HG03457 (cell line): ENCODE data around the gene ULBP2.
"Not testable (repeated sequence)": the region's sequence is repeated elsewhere in the genome, so short reads cannot be mapped to it uniquely, and the experiment has no call there.

ENCODE experiments used
- ATAC-seq: cut with Tn5 transposase; IDR thresholded peaks from one replicate; pipeline ENCODE4 v1.9.1; 2021; ENCODE audit warnings: moderate number of reproducible peaks; ENCODE audit not compliant: unreplicated experiment

ULBP2 gene

DNA sequence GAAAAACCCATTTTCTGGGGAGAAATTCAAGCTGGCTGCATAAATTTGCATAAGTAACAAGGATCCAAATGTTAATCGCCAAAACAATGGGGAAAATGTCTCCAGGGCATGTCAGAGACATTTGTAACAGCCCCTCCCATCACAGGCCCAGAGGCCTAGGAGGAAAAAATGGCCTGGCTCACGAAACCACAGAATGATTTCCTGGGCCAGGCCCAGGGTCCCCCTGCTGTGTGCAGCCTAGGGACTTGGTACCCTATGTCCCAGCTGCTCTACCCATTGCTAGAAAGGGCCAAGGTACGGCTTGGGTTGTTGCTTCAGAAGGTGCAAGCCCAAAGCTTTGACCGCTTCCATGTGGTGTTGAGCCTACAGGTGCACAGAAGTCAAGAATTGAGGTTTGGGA, 33.3 kb upstream of the ULBP2 start:
- ATAC-seq = not testable (repeated sequence)

GRCh38 chr6:149909701-149910470, 31.9 kb upstream of the ULBP2 start:
- no peak for ATAC-seq

DNA sequence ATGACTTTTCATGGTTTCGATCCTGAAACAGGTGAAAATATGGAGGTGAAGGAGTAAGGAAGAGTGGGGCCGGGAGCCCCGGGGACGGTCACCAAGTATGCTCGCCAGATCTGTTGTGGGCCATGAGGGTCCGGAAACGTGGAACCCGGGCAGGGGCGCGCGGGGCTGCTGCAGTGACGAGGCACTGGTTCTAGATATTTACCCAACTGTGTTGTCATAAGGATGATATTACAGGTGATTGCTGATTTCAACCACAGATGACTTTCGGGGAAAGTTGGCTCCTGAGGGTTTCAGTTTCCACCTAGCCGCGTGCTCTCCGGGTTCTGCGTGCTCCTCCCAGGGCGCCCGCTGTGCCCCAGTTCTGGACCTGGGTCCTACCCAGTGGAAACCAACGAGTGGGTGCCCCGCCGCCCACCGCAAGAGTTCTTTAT, 31.1 kb upstream of the ULBP2 start:
- no peak for ATAC-seq

DNA sequence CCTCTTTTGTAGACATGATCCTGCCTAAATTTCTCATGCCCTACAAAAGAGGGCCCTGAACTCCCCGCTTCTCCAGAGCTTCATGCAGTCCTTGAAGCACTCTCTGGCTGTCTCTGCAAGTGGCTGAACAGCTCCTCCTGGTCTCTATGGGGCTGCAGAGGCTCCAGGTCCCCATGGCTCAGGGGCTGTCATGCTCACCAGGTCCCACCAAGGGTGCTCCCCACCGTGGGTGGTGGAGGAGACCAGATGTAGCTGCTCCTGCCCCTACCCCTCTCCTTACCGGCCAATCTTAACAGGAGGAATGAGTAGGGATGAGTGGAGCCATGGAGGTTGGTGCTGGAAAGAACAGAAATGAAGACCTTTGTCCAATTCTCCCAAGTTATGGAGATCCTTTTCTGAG, 29.1 kb upstream of the ULBP2 start:
- ATAC-seq = not testable (repeated sequence)

DNA sequence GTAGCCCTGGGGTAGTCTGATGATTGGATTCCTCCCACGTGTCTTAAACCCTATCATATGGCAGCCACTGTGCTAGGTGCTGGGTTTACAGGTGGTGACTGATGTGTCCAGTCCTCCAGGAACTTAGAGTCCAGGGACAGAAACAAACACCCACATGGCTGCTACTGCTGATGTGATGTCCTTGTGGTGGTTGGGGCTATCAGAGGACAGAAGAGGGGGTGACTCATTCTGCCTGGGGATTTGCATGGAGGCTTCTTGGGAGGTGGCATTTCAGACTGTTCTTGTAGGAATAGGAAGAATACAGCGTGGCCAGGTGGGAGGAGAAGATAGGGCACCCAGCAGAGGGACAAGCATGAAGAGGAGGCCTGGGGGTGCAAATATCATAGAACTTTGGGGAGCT, 28.7 kb upstream of the ULBP2 start:
- ATAC-seq = no peak

DNA sequence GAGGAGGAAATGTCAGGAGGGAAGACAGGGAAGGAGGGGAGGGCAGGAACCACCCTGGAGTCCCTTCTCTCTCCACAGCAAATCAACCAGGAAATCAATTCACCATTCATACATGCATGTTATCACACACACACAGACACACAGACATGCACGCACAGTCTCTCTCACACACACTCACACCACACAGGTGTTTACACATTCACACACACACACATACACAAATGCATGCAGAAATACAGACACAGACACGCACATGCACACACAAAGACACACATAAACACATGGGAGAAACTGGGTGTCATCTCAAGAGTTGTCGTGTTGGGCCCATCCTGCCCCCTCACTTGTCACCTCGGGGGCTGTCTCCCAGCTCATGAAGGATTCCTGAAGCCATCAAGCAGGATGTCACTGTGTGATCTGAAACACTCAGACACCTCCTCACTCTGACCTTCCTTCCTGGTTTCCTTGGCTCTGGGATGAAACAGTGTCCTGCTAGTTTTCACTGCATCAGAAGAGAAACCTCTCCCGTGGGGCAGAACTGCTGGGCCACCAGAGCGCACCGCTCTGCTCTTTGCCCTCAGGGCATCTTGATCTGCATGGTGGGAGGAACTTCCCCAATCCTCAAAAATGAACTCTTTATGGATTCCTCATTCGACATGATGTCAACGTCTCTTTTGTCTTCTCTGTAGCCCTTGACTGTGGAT, 28.1 kb upstream of the ULBP2 start:
- ATAC-seq = no peak

DNA sequence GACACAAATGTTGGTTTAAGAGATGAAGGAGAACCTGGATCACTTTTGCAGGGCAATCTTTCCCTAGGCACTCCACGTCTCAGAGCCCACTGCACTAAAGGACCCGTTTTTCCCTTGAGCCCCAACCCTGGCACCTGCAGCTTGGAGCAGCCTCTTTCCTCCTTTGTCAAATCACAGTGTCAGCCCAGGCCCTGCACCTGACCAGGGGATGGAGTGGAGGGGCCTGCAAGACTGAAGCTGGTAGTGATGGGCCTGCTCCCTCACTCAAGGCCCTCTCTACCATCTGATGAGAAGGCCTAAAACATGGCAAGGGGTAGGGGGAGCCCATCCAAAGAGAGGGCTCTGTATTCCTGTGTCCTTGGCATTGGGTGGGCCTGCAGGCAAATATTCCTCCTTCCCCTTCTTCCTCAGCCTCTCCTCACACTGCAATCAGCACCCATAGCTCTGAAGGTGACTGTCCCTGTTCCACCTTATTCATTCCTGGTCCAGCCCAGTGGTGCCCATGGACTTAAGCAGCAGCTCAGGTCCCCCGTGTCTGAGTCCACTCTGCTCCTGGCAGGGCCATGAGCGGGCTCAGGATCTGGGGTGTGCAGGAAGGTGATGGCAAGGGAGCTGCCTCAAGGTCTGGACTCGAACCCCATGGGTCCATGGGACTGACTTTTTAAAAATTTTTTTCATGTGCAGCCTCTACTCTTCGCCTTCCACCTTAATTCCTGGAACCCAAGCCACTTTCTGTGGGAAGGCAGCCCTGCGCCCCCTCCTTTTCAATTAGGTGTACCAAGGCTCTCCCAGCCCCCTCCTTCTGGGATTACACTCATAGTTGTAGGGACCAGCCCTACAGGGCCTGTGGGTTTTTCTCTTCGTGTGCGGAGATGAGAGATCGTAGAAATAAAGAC, 25.6 kb upstream of the ULBP2 start:
- no peak for ATAC-seq

GRCh38 chr6:149917679-149918078, 24.1 kb upstream of the ULBP2 start:
- no peak for ATAC-seq

DNA sequence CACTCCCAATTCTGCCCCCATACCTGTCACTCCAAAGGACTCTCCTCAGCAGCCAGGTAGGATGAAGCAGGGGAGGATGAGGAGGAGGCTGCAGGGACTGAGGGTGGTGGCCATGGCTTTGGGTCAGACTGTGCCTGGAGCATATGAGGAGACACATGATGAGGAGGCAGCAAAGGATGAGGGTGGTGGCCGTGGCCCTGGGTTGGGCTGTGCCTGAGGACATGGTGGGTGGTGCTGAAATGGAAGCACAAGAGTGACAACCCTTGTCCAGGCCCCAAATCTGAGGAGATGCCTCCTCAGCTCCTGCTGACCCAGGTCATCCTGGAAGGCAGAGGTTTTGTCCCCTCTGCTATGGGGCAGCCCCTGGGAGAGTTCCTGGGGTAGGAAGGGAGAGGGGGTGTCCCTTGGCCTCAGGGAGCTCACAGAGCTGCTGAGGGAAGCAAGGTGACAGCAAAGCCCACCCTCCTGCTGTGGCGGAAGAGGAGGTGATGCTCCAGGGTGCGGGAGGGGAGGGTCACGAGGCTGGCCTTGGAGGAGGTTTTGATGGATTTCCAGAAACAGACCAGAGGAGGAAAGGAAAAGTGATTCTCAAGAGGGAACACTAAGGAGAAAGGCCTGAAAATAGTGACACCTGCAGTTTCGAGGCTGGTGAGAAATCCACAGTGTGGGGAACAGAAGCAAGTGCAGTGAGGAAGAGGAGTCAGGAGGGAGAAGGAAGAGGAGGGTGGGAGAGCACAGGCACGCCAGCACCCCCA, 23.5 kb upstream of the ULBP2 start:
- ATAC-seq = no peak

DNA sequence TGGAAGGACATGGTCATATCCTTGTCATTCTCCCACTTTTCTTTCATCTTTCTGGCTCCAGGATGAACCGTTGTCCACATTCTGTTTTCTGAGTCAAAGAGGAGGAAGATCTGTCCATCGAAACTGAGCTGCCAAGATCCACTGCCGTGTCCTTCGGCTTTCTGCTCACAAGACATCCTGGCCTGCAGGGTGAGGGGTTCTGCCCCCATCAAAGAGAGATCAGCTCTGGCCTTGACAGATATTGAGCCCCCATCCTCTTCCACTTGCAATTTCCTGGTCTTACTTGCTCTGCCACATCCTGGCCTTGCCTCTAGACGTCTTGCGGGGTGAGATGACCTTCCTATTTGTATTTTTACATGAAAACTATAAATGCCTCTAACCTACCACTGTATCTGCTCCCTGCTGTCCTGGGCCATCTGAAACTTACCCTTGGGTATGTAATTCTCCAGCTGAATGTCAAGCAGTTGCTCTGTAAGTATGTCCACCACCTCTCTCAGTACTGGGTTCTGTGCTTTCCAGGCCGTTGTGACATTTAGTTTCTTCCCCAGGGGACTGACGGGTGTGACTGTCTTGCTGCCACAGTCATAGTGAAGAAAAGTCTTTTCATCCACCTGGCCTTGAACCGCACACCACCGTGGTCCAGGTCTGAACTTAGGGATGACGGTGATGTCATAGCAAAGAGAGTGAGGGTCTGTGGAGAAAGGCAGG, 22.5 kb upstream of the ULBP2 start:
- ATAC-seq = not testable (repeated sequence)

GRCh38 chr6:149919834-149920225, 22.0 kb upstream of the ULBP2 start:
- no peak for ATAC-seq

DNA sequence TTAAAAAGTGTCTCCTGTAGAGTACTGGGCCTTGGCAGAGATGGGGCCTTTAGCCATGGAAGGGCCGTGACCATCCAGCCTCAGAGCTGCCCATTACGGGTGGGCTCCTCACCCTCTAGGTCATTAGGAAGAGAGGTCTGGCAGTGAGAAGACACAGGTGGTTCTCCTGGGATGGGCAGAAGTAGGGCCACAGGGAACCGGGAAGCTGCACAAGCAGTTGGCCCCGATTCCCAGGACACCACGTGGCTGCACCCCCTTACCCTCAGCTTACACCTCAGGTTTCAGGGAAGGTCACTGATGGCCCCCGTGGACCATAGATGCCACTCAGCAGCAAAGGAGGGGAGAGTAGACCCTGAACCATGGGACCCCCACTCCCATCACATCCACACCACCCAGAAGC, 20.5 kb upstream of the ULBP2 start:
- no peak for ATAC-seq

- ATAC-seq = not testable (repeated sequence)
Measured at GRCh38 chr6:149922091-149922490, 19.7 kb upstream of the ULBP2 start.

GRCh38 chr6:149922642-149923326, 19.0 kb upstream of the ULBP2 start, which contains the start of gene RAET1G:
Gene RAET1G (minus strand): TSS chr6:149923121. CDS start chr6:149923010, 111 bp downstream.
- ATAC-seq = no peak

DNA sequence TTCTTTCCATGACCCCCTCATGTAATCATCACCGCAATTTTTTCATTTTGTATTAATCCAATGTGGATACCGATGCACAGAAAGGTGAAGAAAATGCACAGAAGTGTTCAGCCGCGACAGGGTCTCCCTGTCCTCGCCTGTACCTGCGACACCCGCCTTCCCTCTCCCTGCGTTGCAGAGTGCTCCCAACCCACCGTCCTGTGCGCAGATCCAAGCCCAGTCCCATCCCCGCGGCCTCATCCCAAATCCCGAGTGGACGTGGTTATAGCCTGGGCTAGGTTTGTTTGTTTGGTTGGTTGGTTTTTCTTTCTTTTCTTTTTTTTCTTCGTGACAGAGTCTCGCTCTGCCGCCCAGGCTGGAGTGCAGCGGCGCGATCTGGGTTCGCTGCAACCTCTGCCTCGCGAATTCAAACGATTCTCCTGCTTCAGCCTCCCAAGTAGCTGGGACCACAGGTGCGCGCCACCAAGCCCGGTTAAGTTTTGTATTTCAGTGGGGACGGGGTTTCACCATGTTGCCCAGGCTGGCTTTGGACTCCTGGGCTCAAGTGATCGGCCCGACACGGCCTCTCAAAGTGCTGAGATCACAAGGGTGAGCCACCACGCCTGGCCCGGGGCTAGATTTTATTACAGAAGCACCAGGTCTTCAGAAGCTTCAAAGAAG, 18.4 kb upstream of the ULBP2 start:
- ATAC-seq = no peak

GRCh38 chr6:149924206-149924932, 17.4 kb upstream of the ULBP2 start:
- ATAC-seq = no peak

GRCh38 chr6:149924933-149925252, 16.9 kb upstream of the ULBP2 start:
- no peak for ATAC-seq

DNA sequence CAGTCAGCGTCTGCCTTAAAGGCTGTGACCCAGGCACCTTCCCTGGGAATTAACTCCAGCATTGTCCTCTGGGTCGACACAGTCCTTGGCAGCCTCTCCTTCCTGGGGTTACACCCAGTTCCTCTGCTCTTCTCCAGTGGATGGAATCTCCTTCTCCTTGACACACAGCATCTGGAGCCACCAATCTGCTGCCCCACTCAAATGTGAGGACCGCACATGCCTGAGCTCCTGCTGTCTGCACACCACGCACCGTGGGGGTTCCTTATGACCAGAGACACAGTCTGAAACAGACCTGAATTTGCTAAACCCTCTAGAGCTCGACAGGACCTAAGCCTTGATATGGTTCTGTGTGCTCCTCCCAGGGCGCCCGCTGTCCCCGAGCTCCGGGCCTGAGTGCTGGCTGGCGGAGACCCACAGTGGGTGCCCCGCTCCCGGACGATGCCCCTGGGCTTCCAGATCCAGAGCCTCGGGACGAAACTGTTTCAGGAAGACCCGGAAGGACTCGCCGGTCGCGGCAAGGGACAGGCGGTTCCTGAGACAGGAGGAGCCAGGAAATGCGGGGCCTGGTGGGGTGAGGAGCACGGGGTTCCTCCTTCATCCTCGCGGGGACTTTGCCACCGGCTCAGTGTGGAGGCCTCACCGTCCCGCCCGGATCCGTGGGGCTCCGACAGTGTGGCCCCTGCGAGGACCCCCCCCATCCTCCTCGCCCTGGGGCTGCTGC, 16.4 kb upstream of the ULBP2 start:
- ATAC-seq = no peak
